Skeletal muscle tissue (tissue), 4 donors: ENCODE results near the gene USH2A. TPM values are rescaled to one million over a fixed set of nuclear protein-coding genes. Genes with fewer than 3 reads are reported as not detected.

Experiments used
- H3K27ac ChIP-seq: one replicate; pipeline ENCODE4 v1.7.0; 2013; ENCODE audit warnings: mild to moderate bottlenecking, low read depth, low read length, inconsistent platforms
- H3K27me3 ChIP-seq, 3 donors: one replicate each; pipeline ENCODE4 v1.7.0; 2013; ENCODE audit warnings: low read length in 3 of 3; ENCODE audit not compliant: control insufficient read depth in 3 of 3, insufficient read depth in 3 of 3
- H3K36me3 ChIP-seq, 3 donors: one replicate each; pipeline ENCODE4 v1.7.0; 2013; ENCODE audit warnings: low read length in 3 of 3; ENCODE audit not compliant: control insufficient read depth in 3 of 3, insufficient read depth in 3 of 3
- H3K4me1 ChIP-seq, 3 donors: one replicate each; pipeline ENCODE4 v1.7.0; 2013; ENCODE audit warnings: low read length in 3 of 3, mild to moderate bottlenecking in 3 of 3; ENCODE audit not compliant: control insufficient read depth in 3 of 3, insufficient read depth in 3 of 3
- H3K4me3 ChIP-seq, 3 donors: one replicate each; pipeline ENCODE4 v1.7.0; 2013; ENCODE audit warnings: low read length in 3 of 3
- H3K9ac ChIP-seq, 3 donors: one replicate each; pipeline ENCODE4 v1.7.0; 2013; ENCODE audit warnings: low read length in 3 of 3, mild to moderate bottlenecking in 3 of 3, moderate library complexity in 2 of 3, low read depth in 1 of 3
- H3K9me3 ChIP-seq, 3 donors: one replicate each; pipeline ENCODE4 v1.7.0; 2013; ENCODE audit warnings: low read length in 3 of 3; ENCODE audit not compliant: control insufficient read depth in 3 of 3
- total RNA-seq: library from RNA; depleted of rRNA; stranded (reverse); fragments of >200 nt; gene quantifications from one replicate; pipeline ENCODE4 v1.2.3, GENCODE V29; 2014
- donor health status: Osteomylitis.

The USH2A gene
- total RNA-seq, 1 donor from 2014 or later = 0.52 TPM

DNA sequence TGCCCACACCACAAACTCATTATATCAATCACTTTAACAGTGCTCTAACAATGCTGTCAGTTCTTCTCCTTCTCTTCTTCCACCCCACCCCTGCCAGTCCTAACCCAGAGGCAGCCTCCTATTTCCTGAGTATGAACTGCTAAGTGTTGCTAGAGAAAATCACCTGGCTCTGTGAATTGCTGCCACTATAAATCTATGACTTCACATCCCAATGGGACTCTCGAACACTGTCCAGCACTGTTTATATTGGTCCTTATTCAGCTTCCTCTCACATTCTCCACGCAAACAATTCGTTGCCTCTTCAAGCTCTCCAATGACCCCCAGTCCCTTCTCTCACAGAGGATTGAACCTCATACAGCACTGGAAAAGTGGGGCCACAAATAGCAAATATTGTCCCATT, 27.0 kb upstream of the USH2A start:
- no peaks in the 10 kb centered on the region for H3K27me3 ChIP-seq
- H3K36me3 ChIP-seq = no peaks in the 10 kb centered on the region
- no peak overlapping the region for H3K9ac ChIP-seq
- no peak overlapping the region for H3K4me3 ChIP-seq
- H3K27ac ChIP-seq = no peak overlapping the region
- no peaks in the 10 kb centered on the region for H3K9me3 ChIP-seq
- H3K4me1 ChIP-seq = no peaks in the 10 kb centered on the region

DNA sequence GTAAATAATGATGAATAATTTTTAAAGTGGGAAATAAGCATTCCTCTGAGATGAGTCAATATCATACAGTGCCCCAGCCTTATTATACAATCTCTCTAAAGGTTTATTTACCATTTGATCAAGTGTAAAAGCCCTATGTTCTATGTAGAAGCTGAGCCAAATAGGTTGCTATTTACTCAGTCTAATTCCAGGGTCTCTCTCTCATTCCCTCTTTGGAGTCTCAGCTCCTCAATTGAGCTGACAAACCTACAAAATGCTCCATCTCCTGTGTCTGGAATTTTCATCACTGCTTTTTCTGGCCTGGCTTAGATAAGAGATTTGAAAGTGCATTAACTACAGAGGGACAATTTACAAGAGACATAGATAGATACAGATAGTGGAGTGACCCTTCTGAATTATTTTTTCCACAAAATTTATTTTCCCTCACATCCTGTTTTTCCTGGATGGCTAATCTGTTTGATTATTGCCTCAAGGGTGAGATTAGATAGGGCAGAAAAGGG, 24.8 kb upstream of the USH2A start:
- Histone ChIP-seq H3K36me3 (no peaks in the 10 kb centered on the region), H3K4me3 (no peak overlapping the region), H3K27ac (no peak overlapping the region), H3K4me1 (no peaks in the 10 kb centered on the region), H3K27me3 (no peaks in the 10 kb centered on the region), H3K9ac (no peak overlapping the region), H3K9me3 (no peaks in the 10 kb centered on the region)

DNA sequence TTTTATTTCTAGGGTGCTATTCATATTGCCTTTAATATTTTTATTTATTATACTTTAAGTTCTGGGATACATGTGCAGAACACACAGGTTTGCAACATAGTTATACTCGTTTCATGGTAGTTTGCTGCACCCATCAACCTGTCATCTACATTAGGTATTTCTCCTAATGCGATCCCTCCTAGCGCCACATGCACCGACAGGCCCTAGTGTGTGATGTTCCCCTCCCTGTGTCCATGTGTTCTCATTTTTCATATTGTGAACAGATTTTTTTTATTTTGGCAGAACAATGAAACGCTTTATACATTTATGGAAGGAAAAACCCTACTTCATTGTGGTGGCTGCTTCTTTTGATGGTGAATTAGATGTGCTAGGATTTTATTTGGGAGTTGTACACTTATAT, 14.4 kb upstream of the USH2A start:
- H3K36me3 ChIP-seq = no peaks in the 10 kb centered on the region
- no peaks in the 10 kb centered on the region for H3K9me3 ChIP-seq
- H3K4me1 ChIP-seq = no peaks in the 10 kb centered on the region
- H3K27me3 ChIP-seq = no peaks in the 10 kb centered on the region
- H3K27ac ChIP-seq = no peak overlapping the region
- H3K4me3 ChIP-seq = no peak overlapping the region
- H3K9ac ChIP-seq = no peak overlapping the region

DNA sequence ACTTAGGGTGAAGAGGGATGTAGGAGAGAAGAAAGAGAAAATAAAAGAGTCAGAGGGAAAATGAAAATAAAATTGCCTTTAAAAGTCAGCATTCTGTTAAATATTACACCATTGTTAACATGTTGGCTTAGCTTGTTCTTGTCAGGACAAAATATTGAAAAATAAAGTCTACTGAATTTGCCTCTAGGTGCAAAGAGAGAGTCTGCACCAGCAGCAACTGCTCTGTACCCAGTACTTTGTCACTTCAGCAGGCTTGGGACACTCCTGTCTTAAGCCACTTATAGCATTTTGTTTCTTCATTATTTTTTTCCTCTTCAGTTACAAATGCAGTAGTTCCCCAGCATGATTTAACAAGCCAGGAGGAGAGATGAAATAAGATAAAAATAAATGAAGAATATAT, 11.0 kb upstream of the USH2A start:
- H3K27me3 ChIP-seq = no peaks in the 10 kb centered on the region
- H3K27ac ChIP-seq = no peak overlapping the region
- H3K36me3 ChIP-seq = no peaks in the 10 kb centered on the region
- H3K4me3 ChIP-seq = no peak overlapping the region
- no peak overlapping the region for H3K9ac ChIP-seq
- H3K4me1 ChIP-seq = peaks cover 0 to 3% (median 0%) of the 10 kb centered on the region in 3 donors
- no peaks in the 10 kb centered on the region for H3K9me3 ChIP-seq

DNA sequence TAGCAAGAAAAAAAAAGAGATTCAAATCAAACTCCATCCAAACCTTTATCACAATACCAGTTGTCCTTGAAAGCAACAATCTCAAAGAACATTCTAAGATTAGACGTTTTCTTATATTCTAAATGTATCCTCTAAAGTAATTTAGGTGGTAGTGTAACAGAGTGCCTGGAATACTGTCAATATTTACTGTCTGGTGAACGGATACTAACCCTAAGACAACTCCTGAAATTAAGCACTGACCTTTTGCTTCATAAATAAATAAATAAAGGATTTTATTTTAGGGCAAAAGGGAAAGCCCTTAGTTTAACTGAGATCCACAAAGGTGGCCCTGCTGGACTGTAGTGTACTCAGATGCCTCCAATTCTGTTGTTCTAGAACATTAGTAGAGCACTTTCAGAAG, 9.9 kb upstream of the USH2A start:
- no peak overlapping the region for H3K9ac ChIP-seq
- H3K36me3 ChIP-seq = no peaks in the 10 kb centered on the region
- no peak overlapping the region for H3K27ac ChIP-seq
- no peaks in the 10 kb centered on the region for H3K9me3 ChIP-seq
- no peaks in the 10 kb centered on the region for H3K27me3 ChIP-seq
- no peak overlapping the region for H3K4me3 ChIP-seq
- H3K4me1 ChIP-seq = peaks cover 0 to 3% (median 0%) of the 10 kb centered on the region in 3 donors

DNA sequence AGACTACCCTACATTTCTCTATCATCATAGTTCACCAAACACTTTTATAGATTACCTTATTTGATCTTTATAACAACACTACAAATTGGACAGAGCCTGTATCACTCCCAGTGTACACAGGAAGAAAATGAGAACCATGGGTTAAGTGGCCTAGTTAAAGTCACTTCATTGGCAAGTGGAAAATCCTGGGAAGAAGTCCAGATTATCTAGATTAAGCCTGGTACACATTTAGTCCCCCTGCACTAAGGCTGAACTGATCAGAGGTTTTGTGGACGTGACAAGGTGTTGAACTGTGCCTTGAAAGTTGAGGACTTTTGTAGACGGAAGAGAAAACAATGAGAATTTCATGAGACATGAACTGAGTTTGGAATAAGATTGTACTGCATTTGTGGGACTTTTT, 7.5 kb upstream of the USH2A start:
- Histone ChIP-seq H3K27ac (no peak overlapping the region), H3K27me3 (no peaks in the 10 kb centered on the region), H3K4me3 (no peak overlapping the region), H3K36me3 (no peaks in the 10 kb centered on the region), H3K4me1 (peaks cover 0 to 3% (median 0%) of the 10 kb centered on the region in 3 donors), H3K9me3 (no peaks in the 10 kb centered on the region), H3K9ac (no peak overlapping the region)

DNA sequence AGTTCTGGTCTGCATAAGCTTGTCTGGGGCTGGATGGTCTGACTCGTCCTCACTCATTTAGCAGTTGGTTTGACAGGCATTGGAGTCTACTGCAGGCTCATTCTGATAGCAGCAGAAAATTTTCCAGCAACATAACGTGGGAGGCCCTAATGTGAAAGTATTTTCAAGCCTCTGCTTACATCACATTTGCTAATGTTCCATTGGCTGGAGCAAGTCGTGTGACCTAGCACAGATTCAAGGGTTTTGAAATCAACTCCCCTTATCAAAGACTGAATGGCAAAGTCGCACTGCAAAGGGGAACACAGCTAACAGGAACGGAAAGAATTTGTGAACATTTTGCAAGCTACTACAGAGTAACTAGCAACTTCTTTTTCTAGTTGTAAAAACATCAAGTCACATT, 2.3 kb upstream of the USH2A start:
- no peak overlapping the region for H3K4me3 ChIP-seq

DNA sequence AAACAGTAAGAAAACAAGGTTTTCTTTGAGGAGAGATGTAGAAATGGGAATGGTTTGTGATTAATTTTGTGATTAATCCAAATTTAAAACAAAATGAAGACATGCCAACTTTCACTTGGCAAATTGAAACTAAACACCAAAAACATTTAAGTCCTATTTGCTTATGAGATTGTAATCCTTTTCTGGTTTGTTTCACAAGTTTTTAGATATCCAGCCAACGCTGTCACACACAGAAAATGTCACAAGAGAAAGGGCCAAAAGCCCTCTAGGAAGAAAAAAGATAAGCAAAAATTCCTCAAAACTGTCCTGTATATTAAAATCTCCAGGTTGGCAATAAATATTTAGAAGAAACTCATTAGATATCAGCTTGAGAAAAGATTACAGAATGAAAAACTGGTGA, 2.5 kb downstream of the USH2A start:
- no peak overlapping the region for H3K27ac ChIP-seq
- H3K27me3 ChIP-seq = no peaks in the 10 kb centered on the region
- no peak overlapping the region for H3K9ac ChIP-seq
- no peaks in the 10 kb centered on the region for H3K36me3 ChIP-seq
- no peaks in the 10 kb centered on the region for H3K4me1 ChIP-seq
- H3K4me3 ChIP-seq = no peak overlapping the region
- H3K9me3 ChIP-seq = no peaks in the 10 kb centered on the region

More for the DNA sequence above, 2.3 kb upstream of the USH2A start:
- no peaks in the 10 kb centered on the region for H3K27me3 ChIP-seq
- H3K27ac ChIP-seq = no peak overlapping the region
- H3K36me3 ChIP-seq = no peaks in the 10 kb centered on the region
- H3K9ac ChIP-seq = no peak overlapping the region
- no peaks in the 10 kb centered on the region for H3K4me1 ChIP-seq
- no peaks in the 10 kb centered on the region for H3K9me3 ChIP-seq

DNA sequence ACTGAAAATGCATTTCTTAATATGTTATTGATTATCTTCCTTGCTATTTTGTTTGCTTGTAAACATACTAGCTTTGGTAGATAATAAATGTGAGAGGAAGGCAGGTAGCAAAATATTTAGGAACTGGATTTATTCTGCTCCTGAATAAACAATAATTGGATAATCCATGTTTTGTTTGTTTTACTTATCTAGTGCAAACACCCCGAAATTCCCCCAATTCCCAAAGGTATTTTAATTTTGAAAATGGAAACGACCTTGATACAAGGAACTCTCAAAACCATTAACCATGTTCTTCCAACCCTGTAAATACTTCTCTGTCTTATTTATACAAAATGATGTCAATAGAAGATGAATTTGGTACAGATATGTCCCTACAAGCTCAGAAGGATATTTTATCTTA, 3.0 kb downstream of the USH2A start:
- Histone ChIP-seq H3K9me3 (no peaks in the 10 kb centered on the region), H3K27me3 (no peaks in the 10 kb centered on the region)

DNA sequence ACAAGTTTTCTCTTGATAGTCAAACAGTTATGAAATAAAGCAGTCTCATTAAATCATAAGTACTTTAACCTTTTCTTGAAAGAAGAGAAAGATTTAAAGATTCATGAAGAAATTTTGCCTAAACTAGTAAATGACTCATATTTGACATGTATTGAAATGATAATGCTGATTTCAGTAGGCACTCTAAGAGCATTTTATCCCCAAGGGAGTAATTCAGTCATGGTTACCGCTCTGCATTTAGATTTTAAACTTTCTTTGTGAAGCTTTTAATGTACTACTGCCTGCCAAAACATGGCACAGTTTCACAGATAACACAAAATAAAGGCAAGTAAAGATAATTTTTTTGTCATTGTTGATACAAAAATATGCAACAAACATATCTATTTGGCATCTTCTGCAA, 6.8 kb downstream of the USH2A start:
- Histone ChIP-seq H3K27me3 (no peaks in the 10 kb centered on the region), H3K4me1 (no peaks in the 10 kb centered on the region), H3K36me3 (no peaks in the 10 kb centered on the region), H3K27ac (no peak overlapping the region), H3K4me3 (no peak overlapping the region), H3K9ac (no peak overlapping the region), H3K9me3 (no peaks in the 10 kb centered on the region)

More for the DNA sequence above, 3.0 kb downstream of the USH2A start:
- H3K9ac ChIP-seq = no peak overlapping the region
- no peaks in the 10 kb centered on the region for H3K4me1 ChIP-seq
- H3K27ac ChIP-seq = no peak overlapping the region
- H3K36me3 ChIP-seq = no peaks in the 10 kb centered on the region
- H3K4me3 ChIP-seq = no peak overlapping the region

DNA sequence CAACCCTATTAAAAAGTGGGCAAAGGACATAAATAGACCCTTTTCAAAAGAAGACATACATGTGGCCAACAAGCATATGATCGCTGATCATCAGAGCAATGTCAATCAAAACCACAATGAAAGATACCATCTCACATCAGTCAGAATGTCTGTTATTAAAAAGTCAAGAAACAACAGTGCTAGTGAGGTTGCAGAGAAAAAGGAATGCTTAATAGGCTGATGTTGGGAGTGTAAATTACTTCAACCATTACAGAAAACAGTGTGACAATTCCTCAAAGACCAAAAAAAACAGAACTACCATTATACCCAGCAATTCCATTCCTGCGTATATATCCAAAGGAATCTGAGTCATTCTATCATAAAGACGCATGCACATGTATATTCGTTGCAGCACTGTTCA, 13.2 kb downstream of the USH2A start:
- H3K27me3 ChIP-seq = no peaks in the 10 kb centered on the region
- no peaks in the 10 kb centered on the region for H3K9me3 ChIP-seq
- no peaks in the 10 kb centered on the region for H3K36me3 ChIP-seq
- H3K4me1 ChIP-seq = no peaks in the 10 kb centered on the region
- no peak overlapping the region for H3K9ac ChIP-seq
- H3K4me3 ChIP-seq = no peak overlapping the region
- H3K27ac ChIP-seq = no peak overlapping the region
